WTC11 (cell line): Measurements from ENCODE around the gene ATP6V1C2.

Source experiments
- ELF4 ChIP-seq: sonication (generic); formaldehyde crosslinking; IDR thresholded peaks from 2 replicates; pipeline ENCODE4 v1.8.1; 2022; ENCODE audit warnings: low read depth, mild to moderate bottlenecking, moderate library complexity, missing genetic modification reagents
- SP1 ChIP-seq: sonication (generic); formaldehyde crosslinking; conservative IDR thresholded peaks from 2 replicates; pipeline ENCODE4 v1.8.1; 2022; ENCODE audit warnings: missing genetic modification reagents
- TF ChIP-seq, protein P1 (sequence below): sonication (generic); formaldehyde crosslinking; IDR thresholded peaks from 2 replicates; pipeline ENCODE4 v1.8.0; 2022; ENCODE audit warnings: mild to moderate bottlenecking, missing genetic modification reagents
- TF ChIP-seq, protein P2 (sequence below): fragments of 200-600 bp; IDR thresholded peaks from 2 replicates; pipeline ENCODE4 v1.8.0; 2022; ENCODE audit warnings: antibody characterized with exemption

GRCh38 chr2:10834068-10834655, 112.7 kb downstream of the ATP6V1C2 start:
- TF ChIP-seq SP1 (CRISPR knock-in tag) (no peak), ELF4 (CRISPR knock-in tag) (no peak)
- TF ChIP-seq, protein P1, sequence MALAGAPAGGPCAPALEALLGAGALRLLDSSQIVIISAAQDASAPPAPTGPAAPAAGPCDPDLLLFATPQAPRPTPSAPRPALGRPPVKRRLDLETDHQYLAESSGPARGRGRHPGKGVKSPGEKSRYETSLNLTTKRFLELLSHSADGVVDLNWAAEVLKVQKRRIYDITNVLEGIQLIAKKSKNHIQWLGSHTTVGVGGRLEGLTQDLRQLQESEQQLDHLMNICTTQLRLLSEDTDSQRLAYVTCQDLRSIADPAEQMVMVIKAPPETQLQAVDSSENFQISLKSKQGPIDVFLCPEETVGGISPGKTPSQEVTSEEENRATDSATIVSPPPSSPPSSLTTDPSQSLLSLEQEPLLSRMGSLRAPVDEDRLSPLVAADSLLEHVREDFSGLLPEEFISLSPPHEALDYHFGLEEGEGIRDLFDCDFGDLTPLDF, result no peak
- TF ChIP-seq, protein P2, sequence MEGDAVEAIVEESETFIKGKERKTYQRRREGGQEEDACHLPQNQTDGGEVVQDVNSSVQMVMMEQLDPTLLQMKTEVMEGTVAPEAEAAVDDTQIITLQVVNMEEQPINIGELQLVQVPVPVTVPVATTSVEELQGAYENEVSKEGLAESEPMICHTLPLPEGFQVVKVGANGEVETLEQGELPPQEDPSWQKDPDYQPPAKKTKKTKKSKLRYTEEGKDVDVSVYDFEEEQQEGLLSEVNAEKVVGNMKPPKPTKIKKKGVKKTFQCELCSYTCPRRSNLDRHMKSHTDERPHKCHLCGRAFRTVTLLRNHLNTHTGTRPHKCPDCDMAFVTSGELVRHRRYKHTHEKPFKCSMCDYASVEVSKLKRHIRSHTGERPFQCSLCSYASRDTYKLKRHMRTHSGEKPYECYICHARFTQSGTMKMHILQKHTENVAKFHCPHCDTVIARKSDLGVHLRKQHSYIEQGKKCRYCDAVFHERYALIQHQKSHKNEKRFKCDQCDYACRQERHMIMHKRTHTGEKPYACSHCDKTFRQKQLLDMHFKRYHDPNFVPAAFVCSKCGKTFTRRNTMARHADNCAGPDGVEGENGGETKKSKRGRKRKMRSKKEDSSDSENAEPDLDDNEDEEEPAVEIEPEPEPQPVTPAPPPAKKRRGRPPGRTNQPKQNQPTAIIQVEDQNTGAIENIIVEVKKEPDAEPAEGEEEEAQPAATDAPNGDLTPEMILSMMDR, result no peak; the same call in 1 of the 2 replicates
